Activated naive CD8-positive, alpha-beta T cell treated with anti-CD3 and anti-CD28 coated beads, Interleukin-2, amount 50 U/mL, for 24 hours (primary cell): ENCODE results near the gene DRC7.
"Not testable (repeated sequence)": the region's sequence is repeated elsewhere in the genome, so short reads cannot be mapped to it uniquely, and the experiment has no call there.

ENCODE experiments used
- ATAC-seq: fragments of 150-1000 bp; cut with Tn5 transposase; one replicate; pipeline ENCODE4 v1.10.0; 2021
- DNase-seq: peaks from one replicate; pipeline ENCODE4 v3.0.0; 2021
- H3K27ac Mint-ChIP-seq: one replicate; pipeline ENCODE4 v1.8.0; 2021; ENCODE audit warnings: mild to moderate bottlenecking, mixed read lengths
- H3K27me3 Mint-ChIP-seq: one replicate; pipeline ENCODE4 v1.8.0; 2021; ENCODE audit warnings: mixed read lengths
- H3K36me3 Mint-ChIP-seq: one replicate; pipeline ENCODE4 v1.8.0; 2021; ENCODE audit warnings: low read depth, mixed read lengths
- H3K4me1 Mint-ChIP-seq: one replicate; pipeline ENCODE4 v1.8.0; 2021; ENCODE audit warnings: mixed read lengths
- H3K4me3 Mint-ChIP-seq: one replicate; pipeline ENCODE4 v1.8.0; 2021; ENCODE audit warnings: mild to moderate bottlenecking, moderate library complexity, mixed read lengths
- H3K9me3 Mint-ChIP-seq: one replicate; pipeline ENCODE4 v1.8.0; 2021; ENCODE audit warnings: mixed read lengths

DRC7 gene

DNA sequence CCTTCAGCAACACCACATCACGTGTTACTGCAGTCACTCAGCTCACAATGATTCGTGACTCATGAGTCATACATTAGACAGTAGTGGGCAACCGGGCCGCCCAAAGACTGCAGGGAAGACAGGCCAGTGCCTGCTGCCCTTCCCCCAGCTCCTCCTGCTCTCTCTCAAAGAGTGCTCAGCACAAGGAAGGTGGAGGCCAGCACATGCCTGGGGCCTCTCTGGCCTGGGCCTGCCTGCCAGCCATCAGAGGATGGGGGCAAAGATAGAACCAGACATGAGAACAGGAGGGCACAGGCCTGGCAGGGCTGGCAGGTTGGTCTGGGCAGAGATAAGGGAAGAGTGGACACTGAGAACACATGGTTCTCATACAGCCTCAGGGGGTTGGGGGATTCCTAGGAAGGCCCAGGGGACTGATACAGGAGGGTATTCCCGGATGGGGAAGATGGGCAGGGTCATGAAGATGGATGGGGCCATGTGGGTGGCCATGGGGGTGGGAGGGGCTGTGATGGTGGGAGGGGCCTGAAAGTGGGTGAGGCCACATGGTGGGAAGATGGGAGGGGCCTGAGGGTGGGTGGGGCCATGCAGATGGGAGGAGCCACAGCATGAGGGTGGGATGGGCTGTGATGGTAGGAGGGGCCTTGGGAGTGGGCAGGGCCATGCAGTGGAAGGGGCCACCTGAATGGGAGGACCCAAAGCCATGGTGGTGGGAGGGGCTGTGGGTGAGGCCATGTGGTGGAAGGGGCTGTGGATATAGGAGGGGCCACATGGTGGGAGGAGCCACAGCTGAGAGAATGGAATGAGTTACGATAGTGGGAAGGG, 69.9 kb downstream of the DRC7 start:
- peak; percentile 21 for ATAC-seq
- DNase-seq, result peak; percentile 29
- H3K27me3 Mint-ChIP-seq, result no peaks in the 10 kb centered on the region
- H3K4me1 Mint-ChIP-seq, result peaks cover 3% of the 10 kb centered on the region
- H3K27ac Mint-ChIP-seq, result no peak overlapping the region
- H3K9me3 Mint-ChIP-seq, result no peaks in the 10 kb centered on the region
- H3K36me3 Mint-ChIP-seq, result no peaks in the 10 kb centered on the region
- no peak overlapping the region for H3K4me3 Mint-ChIP-seq

DNA sequence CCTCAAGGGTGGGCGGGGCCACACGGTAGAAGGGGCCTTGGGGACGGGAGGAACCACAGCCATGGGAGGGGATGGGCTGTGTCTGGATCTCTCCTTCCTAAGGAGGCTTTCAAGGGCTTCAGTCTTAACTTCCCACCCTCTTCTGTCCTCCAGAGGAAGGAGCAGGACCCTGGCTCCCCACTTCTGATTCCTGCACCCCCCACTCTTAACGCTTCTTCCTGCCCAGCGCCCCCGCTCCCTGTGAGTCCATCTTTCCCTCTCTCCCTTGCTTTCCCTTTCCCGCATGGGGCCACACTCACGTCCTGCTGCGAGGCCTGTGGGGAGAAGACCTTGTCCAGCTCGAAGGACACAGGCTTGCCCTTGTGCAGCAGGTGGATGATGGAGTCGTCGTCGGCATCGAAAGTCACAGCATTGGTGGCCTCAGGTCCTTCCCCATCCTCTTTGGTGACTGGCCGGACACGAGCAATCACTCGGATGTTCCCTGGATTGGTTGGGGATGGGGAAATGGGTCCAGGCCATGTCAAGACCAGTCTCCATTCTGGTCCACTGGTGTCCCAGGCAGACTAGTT, 70.6 kb downstream of the DRC7 start:
- H3K9me3 Mint-ChIP-seq, result no peaks in the 10 kb centered on the region
- H3K27ac Mint-ChIP-seq, result no peak overlapping the region
- no peak overlapping the region for H3K4me3 Mint-ChIP-seq
- DNase-seq, result no peak
- peaks cover 3% of the 10 kb centered on the region for H3K4me1 Mint-ChIP-seq
- H3K36me3 Mint-ChIP-seq, result no peaks in the 10 kb centered on the region
- ATAC-seq, result no peak
- H3K27me3 Mint-ChIP-seq, result no peaks in the 10 kb centered on the region

DNA sequence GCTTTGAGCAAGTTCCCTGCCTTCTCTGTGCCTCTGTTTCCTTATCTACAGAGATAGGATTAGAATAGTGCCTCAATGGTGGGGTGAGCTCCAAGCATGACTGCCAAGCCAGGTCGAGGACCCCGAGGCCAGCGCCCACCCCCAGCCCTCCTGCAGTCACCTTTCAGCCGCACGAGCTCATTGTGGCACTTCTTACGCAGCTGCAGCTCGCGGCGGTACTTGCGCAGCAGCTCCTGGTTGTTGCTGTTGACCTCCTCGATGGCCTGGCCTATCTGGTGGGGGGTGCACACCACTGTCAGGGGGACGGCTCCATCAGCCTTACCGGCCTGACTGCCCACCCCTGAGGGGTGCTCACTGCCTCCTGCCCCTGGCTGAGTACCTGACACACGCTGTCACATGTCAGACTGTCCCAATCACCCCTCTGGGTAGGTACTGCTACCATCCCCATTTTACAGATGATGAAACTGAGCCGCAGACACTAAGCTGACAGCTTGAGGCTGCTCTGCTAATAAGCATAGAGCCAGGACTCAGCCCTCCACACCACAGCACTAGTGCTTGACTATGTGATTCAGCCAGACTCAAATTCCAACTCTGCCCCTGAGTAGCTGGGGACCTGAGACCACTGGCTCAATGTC, 72.2 kb downstream of the DRC7 start:
- no peak for DNase-seq
- H3K36me3 Mint-ChIP-seq, result no peaks in the 10 kb centered on the region
- H3K4me3 Mint-ChIP-seq, result no peak overlapping the region
- no peaks in the 10 kb centered on the region for H3K27me3 Mint-ChIP-seq
- H3K4me1 Mint-ChIP-seq, result peaks cover 3% of the 10 kb centered on the region
- ATAC-seq, result no peak
- no peaks in the 10 kb centered on the region for H3K9me3 Mint-ChIP-seq
- H3K27ac Mint-ChIP-seq, result no peak overlapping the region

DNA sequence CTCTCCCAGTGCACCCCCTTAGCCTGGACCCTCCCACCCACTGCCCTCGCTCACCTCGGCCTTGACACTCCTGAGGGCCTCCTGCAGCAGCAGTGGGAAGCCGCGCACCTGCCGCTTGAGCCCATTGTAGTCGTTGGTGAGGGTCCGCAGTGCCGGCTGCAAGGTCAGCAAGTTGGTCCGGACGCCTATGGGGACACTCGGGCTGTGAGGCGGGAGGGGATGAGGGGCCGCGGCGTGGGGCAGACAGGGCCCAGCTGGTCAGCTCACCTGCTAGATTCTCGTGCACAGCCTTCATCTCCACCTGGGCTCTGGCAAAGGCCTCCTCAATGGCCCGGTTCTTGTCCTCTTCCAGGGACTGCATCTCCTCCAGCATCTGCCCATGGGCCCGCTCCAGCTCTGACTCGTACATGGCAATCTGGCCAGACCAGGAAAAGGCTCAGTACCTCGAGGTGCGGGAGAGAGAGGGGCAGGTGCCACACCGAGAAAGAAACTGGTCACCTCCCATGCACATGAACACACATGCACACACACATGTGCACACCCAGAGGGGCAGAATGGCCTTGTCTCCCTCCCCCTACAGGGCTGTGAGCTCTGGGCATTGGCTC, 75.0 kb downstream of the DRC7 start:
- ATAC-seq (no peak), DNase-seq (no peak)
- Mint-ChIP-seq H3K27me3 (no peaks in the 10 kb centered on the region), H3K9me3 (no peaks in the 10 kb centered on the region), H3K4me1 (no peaks in the 10 kb centered on the region), H3K4me3 (no peak overlapping the region), H3K27ac (no peak overlapping the region), H3K36me3 (no peaks in the 10 kb centered on the region)

DNA sequence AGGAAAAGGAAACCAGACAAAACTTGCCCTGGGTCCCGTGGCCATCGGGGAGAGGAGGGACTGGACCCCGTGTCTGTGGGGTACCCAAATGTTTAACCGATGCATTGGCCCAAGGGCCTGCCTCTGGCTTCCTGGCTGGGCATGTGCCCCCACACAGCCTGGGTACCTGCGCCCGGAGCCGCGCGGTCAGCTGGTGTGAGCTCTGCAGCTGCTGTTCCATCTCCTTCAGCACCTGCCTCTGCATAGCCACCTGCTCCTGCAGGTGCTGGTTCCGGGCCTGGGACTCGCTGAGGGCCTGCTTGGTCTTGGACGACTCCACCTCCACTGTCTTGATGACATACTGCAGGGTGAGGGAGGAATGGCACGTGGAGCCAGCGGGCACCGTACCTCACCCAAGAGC, 75.8 kb downstream of the DRC7 start:
- H3K27me3 Mint-ChIP-seq, result no peaks in the 10 kb centered on the region
- no peaks in the 10 kb centered on the region for H3K36me3 Mint-ChIP-seq
- no peaks in the 10 kb centered on the region for H3K9me3 Mint-ChIP-seq
- no peak overlapping the region for H3K4me3 Mint-ChIP-seq
- no peak overlapping the region for H3K27ac Mint-ChIP-seq
- no peak for DNase-seq
- no peaks in the 10 kb centered on the region for H3K4me1 Mint-ChIP-seq
- no peak for ATAC-seq

DNA sequence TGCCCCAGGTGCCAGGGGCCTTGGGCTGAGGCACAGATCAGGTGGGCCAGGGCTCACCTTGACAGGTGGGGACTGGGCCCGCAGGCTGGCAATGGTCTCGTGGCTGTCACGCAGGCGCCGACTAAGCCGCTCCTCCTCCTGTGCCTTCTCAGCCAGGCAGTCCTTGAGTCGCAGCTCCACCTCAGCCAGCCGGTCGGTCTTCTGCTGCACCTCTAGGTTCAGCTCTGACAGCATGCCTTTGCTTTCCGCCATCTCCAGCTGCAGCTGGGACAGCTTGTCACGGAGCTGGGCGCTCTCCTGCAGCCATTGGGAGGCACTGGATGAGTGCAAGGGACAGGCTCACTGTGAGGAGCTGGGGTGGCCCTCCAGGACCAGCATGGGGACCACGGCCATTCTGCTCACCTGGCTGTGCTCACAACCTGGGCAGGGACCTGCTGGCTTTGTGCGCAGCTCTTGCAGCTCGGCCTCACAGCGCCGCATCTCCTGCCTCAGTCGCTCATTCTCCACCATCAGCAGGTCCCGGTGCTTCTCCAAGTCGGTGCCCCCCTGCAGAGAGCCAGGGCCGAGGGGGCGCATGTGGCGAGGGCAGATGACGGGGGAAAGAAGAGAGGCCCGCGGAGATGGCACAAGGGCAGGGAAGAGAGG, 76.7 kb downstream of the DRC7 start:
- Mint-ChIP-seq H3K4me3 (no peak overlapping the region), H3K27me3 (no peaks in the 10 kb centered on the region), H3K4me1 (no peaks in the 10 kb centered on the region), H3K27ac (no peak overlapping the region), H3K36me3 (no peaks in the 10 kb centered on the region), H3K9me3 (no peaks in the 10 kb centered on the region)
- no peak for ATAC-seq
- DNase-seq, result no peak

DNA sequence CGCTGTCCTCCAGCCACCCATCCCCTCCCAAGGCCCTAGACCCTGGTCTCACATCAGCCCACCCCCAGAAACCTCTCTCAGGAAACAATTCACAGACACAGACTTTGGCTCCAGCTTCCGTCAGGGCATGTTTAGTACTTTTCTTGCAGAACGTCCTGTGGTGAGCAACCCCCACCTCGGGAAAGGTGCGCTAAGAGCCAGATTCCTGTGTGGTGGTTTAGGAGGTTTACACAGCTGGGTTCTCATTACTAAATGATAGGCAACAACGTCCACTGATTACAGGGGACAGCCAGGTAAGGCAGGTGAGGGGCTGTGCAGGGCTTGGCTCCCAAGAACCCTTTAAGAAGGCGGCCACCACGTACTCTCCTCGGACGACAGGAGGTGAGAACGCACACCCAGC, 78.4 kb downstream of the DRC7 start:
- Mint-ChIP-seq H3K27ac (no peak overlapping the region), H3K4me1 (no peaks in the 10 kb centered on the region), H3K27me3 (no peaks in the 10 kb centered on the region), H3K9me3 (no peaks in the 10 kb centered on the region), H3K36me3 (no peaks in the 10 kb centered on the region), H3K4me3 (no peak overlapping the region)
- ATAC-seq (no peak), DNase-seq (no peak)

DNA sequence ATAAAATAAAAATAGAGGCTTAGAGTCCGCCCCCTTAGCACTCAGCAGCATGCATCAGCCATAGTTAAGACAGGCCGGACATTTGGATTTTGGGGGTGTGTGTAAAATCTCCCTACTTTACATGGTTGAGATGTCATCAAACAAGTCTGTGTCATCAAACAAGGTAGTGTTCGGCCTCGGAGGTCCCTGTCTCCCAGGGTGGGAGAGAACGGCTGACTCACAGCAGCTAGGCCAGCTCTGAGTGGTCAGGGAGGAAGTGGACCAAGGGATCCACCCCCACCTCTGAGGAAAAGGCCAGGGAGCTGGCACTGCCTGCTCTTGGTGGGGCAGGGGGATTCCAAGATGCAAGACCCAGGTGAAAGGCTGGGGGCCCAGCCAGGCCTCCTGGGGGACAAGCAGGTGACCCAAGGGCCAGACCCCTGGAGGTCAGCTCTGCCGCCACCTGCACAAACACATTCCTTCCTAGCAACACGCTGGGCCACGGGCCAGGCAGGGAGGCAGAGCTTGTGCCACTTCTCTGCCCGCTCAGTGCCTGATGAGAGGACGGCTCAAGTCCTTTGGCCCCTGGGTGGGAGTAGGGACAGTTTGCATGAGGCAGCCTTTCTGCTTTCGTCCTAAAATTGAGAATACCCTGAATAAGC, 79.2 kb downstream of the DRC7 start:
- H3K4me1 Mint-ChIP-seq, result no peaks in the 10 kb centered on the region
- H3K27ac Mint-ChIP-seq, result no peak overlapping the region
- no peak for ATAC-seq
- no peak for DNase-seq
- H3K36me3 Mint-ChIP-seq, result no peaks in the 10 kb centered on the region
- H3K27me3 Mint-ChIP-seq, result no peaks in the 10 kb centered on the region
- no peaks in the 10 kb centered on the region for H3K9me3 Mint-ChIP-seq
- H3K4me3 Mint-ChIP-seq, result no peak overlapping the region

DNA sequence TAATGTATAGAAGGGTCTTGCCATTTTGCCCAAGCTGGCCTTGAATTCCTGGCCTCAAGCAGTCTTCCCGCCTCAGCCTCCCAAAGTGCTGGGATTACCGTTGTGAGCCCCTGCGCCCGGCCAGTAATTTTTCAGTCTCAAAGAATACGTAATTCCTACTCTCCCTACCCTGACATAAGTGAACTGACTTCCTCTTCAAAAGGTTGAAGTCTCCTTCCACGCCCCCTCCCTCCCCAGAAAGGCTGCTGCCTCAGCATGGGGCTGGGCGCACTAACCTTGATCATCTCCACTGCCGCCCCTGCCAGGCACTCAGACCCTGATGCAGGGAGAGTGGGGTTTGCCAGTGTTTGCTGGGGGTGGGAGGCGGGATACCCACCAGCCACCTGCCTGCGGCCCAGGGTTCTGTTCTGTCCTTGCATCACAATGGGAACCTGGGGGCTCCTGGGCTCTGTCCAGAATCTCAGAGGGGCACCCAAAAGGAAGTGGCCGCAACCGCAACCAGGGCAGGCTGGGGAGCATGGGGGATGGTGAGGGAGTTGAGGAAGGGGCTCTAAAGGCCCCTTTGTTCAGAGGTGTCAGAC, 80.2 kb downstream of the DRC7 start:
- DNase-seq, result no peak

DNA sequence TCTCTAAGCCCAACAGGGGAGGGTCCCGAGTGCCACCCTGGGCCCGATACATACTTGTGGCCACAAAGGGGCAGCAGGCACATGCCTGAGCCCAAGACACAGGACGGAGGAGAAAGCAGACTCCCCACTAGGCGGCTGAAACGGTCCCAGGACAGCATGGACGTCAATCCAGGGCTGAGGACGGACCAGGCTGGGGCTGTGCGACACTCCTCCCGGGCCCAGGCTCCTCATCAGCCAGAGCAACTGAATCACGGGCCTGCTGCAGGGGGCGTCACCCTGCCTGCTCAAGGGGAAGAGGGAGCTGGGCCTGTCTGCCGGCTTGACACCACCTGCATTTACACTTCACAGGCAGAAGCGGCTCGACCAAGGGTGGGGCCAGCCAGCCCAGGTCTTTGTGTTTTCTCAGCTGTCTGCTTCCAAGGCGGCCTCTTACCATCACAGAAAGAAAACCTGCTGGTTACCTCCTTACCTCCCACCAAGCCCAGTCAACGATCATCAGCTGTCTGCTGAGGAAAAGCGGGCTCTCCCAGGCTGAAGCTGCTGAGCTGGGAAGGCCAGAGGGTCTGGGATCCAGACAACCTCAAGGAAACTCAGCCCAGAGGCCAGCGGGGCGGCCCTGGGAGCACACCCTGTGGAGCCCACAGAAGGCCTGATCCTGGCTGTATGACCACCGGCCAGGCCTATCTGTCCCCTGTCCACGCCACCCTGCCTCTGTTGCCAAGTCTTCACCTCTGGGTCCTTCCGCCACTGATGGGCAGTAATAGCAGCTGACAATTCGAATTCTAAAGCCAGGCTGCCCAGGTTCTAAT, 81.3 kb downstream of the DRC7 start:
- no peak for ATAC-seq
- H3K4me3 Mint-ChIP-seq, result no peak overlapping the region
- H3K9me3 Mint-ChIP-seq, result no peaks in the 10 kb centered on the region
- no peaks in the 10 kb centered on the region for H3K4me1 Mint-ChIP-seq
- H3K27me3 Mint-ChIP-seq, result no peaks in the 10 kb centered on the region
- no peak for DNase-seq
- no peak overlapping the region for H3K27ac Mint-ChIP-seq
- H3K36me3 Mint-ChIP-seq, result no peaks in the 10 kb centered on the region

More for the DNA sequence above, 80.2 kb downstream of the DRC7 start:
- ATAC-seq, result no peak
- H3K27me3 Mint-ChIP-seq, result no peaks in the 10 kb centered on the region
- no peak overlapping the region for H3K27ac Mint-ChIP-seq
- H3K4me1 Mint-ChIP-seq, result no peaks in the 10 kb centered on the region
- H3K9me3 Mint-ChIP-seq, result no peaks in the 10 kb centered on the region
- H3K36me3 Mint-ChIP-seq, result no peaks in the 10 kb centered on the region
- H3K4me3 Mint-ChIP-seq, result no peak overlapping the region

DNA sequence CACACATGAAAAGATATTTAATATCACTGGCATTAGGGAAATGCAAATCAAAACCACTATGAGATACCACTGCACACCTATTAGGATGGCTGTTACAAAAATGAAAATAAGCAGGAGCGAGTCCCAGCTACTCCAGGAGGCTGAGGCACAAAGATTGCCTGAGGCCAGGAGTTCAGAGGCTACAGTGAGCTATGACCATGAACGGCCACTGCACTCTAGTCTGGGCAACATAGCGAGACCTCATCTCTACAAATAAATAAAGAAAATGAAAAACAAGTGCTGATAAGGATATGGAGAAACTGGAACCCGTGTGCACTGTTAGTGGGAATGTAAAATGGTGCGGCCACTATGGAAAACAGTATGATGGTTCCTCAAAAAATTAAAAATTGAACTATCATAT, 84.1 kb downstream of the DRC7 start:
- Mint-ChIP-seq H3K9me3 (no peaks in the 10 kb centered on the region), H3K36me3 (no peaks in the 10 kb centered on the region), H3K4me3 (no peak overlapping the region), H3K27me3 (no peaks in the 10 kb centered on the region), H3K4me1 (no peaks in the 10 kb centered on the region), H3K27ac (no peak overlapping the region)
- no peak for ATAC-seq
- no peak for DNase-seq

DNA sequence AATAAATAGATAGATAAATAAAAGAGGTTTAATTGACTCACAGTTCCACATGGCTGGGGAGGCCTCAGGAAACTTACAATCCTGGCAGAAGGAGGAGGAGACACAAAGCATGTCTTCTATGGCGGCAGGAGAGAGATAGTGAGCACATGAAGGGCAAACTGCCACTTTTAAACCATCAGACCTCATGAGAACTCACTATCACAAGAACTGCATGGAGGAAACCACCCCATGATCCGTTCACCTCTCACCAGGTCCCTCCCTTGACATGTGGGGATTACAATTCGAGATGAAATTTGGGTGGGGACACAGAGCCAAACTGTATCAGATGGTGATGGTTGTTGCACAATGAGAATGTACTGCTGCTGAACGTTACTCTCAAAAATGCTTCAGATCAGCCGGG, 85.2 kb downstream of the DRC7 start:
- ATAC-seq, H3K27me3 Mint-ChIP-seq, H3K4me3 Mint-ChIP-seq, DNase-seq, H3K27ac Mint-ChIP-seq, H3K36me3 Mint-ChIP-seq, H3K4me1 Mint-ChIP-seq, H3K9me3 Mint-ChIP-seq: not testable (repeated sequence)

DNA sequence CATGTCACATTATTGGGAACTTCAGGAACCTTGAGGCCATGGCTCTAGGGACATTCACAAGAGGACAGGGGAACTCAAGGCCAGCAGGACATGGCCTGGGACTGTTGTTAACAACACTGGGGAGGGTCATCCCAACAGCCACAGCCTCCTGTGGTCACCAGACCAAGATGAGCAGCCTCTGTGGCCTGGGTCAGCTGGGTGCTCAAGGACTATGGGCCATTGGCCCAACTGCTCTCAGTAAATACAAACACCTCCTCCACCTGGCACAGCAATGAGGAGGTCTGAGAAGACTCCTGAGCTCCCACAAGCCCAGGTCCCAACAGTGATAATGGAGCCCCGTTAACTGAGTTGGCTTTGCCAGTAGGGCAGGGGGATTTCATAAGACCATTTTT, 86.7 kb downstream of the DRC7 start:
- no peaks in the 10 kb centered on the region for H3K9me3 Mint-ChIP-seq
- H3K4me3 Mint-ChIP-seq, result no peak overlapping the region
- H3K27me3 Mint-ChIP-seq, result no peaks in the 10 kb centered on the region
- H3K36me3 Mint-ChIP-seq, result no peaks in the 10 kb centered on the region
- H3K27ac Mint-ChIP-seq, result no peak overlapping the region
- DNase-seq, result no peak
- ATAC-seq, result no peak
- H3K4me1 Mint-ChIP-seq, result no peaks in the 10 kb centered on the region
